H1 (cell line): ENCODE results near the gene ABCD2. TPM values are rescaled to one million over a fixed set of nuclear protein-coding genes. Genes with fewer than 3 reads are reported as not detected.

Experiments used
- CTCF ChIA-PET: fragments of 300-600 bp; sonication (Branson Sonifier 250); formaldehyde crosslinking; loops from one replicate; lab custom pipeline; 2021; ENCODE audit not compliant: partially characterized antibody; lab: Charles Lee
- POLR2A ChIA-PET: fragments of 300-600 bp; sonication (Branson Sonifier 250); formaldehyde crosslinking; loops from one replicate; lab custom pipeline; 2021; ENCODE audit warnings: inconsistent platforms; ENCODE audit not compliant: partially characterized antibody; lab: Charles Lee
- DNase-seq, 2 experiments: peaks; one replicate each; pipeline versions ENCODE4 v3.0.0 to v3.0.0-alpha.2; 2010 to 2022; ENCODE audit warnings: low spot score in 2 of 2, low read depth in 1 of 2, mixed read lengths in 1 of 2
- FAIRE-seq: peaks from 2 replicates; lab custom pipeline; 2011; peaks lifted over from hg19 to GRCh38; lab: Jason Lieb, UNC
- H2AFZ ChIP-seq: 2 replicates; pipeline ENCODE4 v1.8.1; 2012; ENCODE audit warnings: low read length, inconsistent platforms
- H2AK5ac ChIP-seq: 2 replicates; pipeline ENCODE4 v1.6.1; 2013; ENCODE audit warnings: low read depth, low read length
- H2BK120ac ChIP-seq: replicated peaks from 2 replicates; pipeline ENCODE3; 2013; ENCODE audit warnings: low read depth, low read length, inconsistent platforms
- H2BK12ac ChIP-seq: 2 replicates; pipeline ENCODE4 v1.6.1; 2013; ENCODE audit warnings: low read depth, low read length
- H2BK15ac ChIP-seq: 2 replicates; pipeline ENCODE4 v1.6.1; 2013; ENCODE audit warnings: low read length
- H2BK20ac ChIP-seq: 2 replicates; pipeline ENCODE4 v1.6.1; 2013; ENCODE audit warnings: low read length
- H2BK5ac ChIP-seq: 2 replicates; pipeline ENCODE4 v1.6.1; 2013; ENCODE audit warnings: low read depth, low read length
- H3K14ac ChIP-seq: 2 replicates; pipeline ENCODE4 v1.6.1; 2013; ENCODE audit warnings: inconsistent platforms; ENCODE audit not compliant: insufficient read length
- H3K18ac ChIP-seq: 2 replicates; pipeline ENCODE4 v1.6.1; 2013; ENCODE audit warnings: low read length; ENCODE audit errors: extremely low read depth
- H3K23ac ChIP-seq: 2 replicates; pipeline ENCODE4 v1.6.1; 2013; ENCODE audit warnings: inconsistent platforms; ENCODE audit not compliant: insufficient read length
- H3K23me2 ChIP-seq: 2 replicates; pipeline ENCODE4 v1.6.1; 2013; ENCODE audit warnings: low read depth, low read length
- H3K27ac ChIP-seq: 2 replicates; pipeline ENCODE4 v1.6.1; 2011; ENCODE audit warnings: low read depth, low read length, inconsistent platforms
- H3K27me3 ChIP-seq, 4 experiments: replicated peaks in 1 of 4; 1 replicate in 1 of 4; 2 replicates in 3 of 4; pipeline versions ENCODE4 v1.6.1 to v1.8.1; 2011 to 2013; ENCODE audit warnings: low read length in 3 of 4, mild to moderate bottlenecking in 3 of 4, inconsistent platforms in 2 of 4, mixed read lengths in 2 of 4, moderate library complexity in 1 of 4; ENCODE audit not compliant: control insufficient read depth in 3 of 4, insufficient read depth in 3 of 4; ENCODE audit errors: extremely low read depth in 1 of 4
- H3K36me3 ChIP-seq, 4 experiments: 2 replicates each; pipeline versions ENCODE4 v1.6.1 to v1.8.1; 2011 to 2013; ENCODE audit warnings: mild to moderate bottlenecking in 4 of 4, low read length in 3 of 4, moderate library complexity in 2 of 4, control low read depth in 1 of 4, inconsistent platforms in 1 of 4; ENCODE audit not compliant: insufficient read depth in 4 of 4, control insufficient read depth in 2 of 4
- H3K4ac ChIP-seq: replicated peaks from 2 replicates; pipeline ENCODE3; 2013; ENCODE audit warnings: low read length, low read depth, mixed read lengths, inconsistent platforms; ENCODE audit not compliant: insufficient read length
- H3K4me1 ChIP-seq, 4 experiments: replicated peaks in 1 of 4; 1 replicate in 1 of 4; 2 replicates in 3 of 4; pipeline versions ENCODE4 v1.6.1 to v1.8.1; 2011 to 2013; ENCODE audit warnings: low read length in 3 of 4, inconsistent platforms in 2 of 4, mixed read lengths in 1 of 4; ENCODE audit not compliant: insufficient read depth in 4 of 4, control insufficient read depth in 3 of 4
- H3K4me2 ChIP-seq, 2 experiments: 2 replicates each; pipeline versions ENCODE4 v1.6.1 to v1.8.1; 2011 to 2013; ENCODE audit warnings: low read depth in 2 of 2, low read length in 2 of 2, control low read depth in 1 of 2, inconsistent platforms in 1 of 2, mild to moderate bottlenecking in 1 of 2; ENCODE audit not compliant: insufficient read depth in 1 of 2
- H3K4me3 ChIP-seq, 4 experiments: fragments of 200-600, 300-600 bp in 1 of 4; sonication (generic), shearing (Covaris generic), sonication (Bioruptor Twin) in 1 of 4; 2 replicates each; pipeline versions ENCODE4 v1.5.1 to v1.8.1; 2011 to 2016; ENCODE audit warnings: low read length in 4 of 4, low read depth in 3 of 4, control low read depth in 2 of 4, inconsistent platforms in 2 of 4, mild to moderate bottlenecking in 2 of 4, mixed read lengths in 1 of 4, moderate library complexity in 1 of 4; ENCODE audit not compliant: insufficient read depth in 2 of 4; ENCODE audit errors: extremely low read depth in 1 of 4
- H3K56ac ChIP-seq: replicated peaks from 2 replicates; pipeline ENCODE3; 2013; ENCODE audit warnings: low read depth, mild to moderate bottlenecking, mixed read lengths, low read length, inconsistent platforms; ENCODE audit not compliant: insufficient read length
- H3K79me1 ChIP-seq: 2 replicates; pipeline ENCODE4 v1.6.1; 2013; ENCODE audit warnings: low read depth, low read length, control low read depth
- H3K79me2 ChIP-seq, 2 experiments: 2 replicates each; pipeline versions ENCODE4 v1.6.1 to v1.8.1; 2012 to 2013; ENCODE audit warnings: low read length in 2 of 2, mild to moderate bottlenecking in 2 of 2, inconsistent platforms in 1 of 2; ENCODE audit not compliant: insufficient read depth in 2 of 2, control insufficient read depth in 1 of 2
- H3K9ac ChIP-seq, 4 experiments: replicated peaks in 1 of 4; 1 replicate in 1 of 4; 2 replicates in 3 of 4; pipeline versions ENCODE4 v1.6.1 to v1.8.1; 2011 to 2013; ENCODE audit warnings: low read depth in 3 of 4, low read length in 3 of 4, control low read depth in 2 of 4, mild to moderate bottlenecking in 2 of 4, moderate library complexity in 2 of 4, inconsistent platforms in 1 of 4; ENCODE audit errors: extremely low read depth in 1 of 4
- H3K9me3 ChIP-seq, 2 experiments: 2 replicates each; pipeline versions ENCODE4 v1.6.1 to v1.8.1; 2012 to 2013; ENCODE audit warnings: mild to moderate bottlenecking in 2 of 2, moderate library complexity in 2 of 2, control low read depth in 1 of 2, inconsistent platforms in 1 of 2, low read depth in 1 of 2, low read length in 1 of 2, mixed read lengths in 1 of 2; ENCODE audit not compliant: insufficient read depth in 2 of 2
- H4K20me1 ChIP-seq, 2 experiments: replicated peaks in 1 of 2; 2 replicates each; pipeline versions ENCODE3 to v1.8.1; 2011 to 2013; ENCODE audit warnings: inconsistent platforms in 2 of 2, low read length in 2 of 2, mild to moderate bottlenecking in 1 of 2; ENCODE audit not compliant: insufficient read depth in 2 of 2, control insufficient read depth in 1 of 2
- H4K5ac ChIP-seq: 2 replicates; pipeline ENCODE4 v1.6.1; 2013; ENCODE audit warnings: low read length, low read depth, mixed read lengths, inconsistent platforms; ENCODE audit not compliant: insufficient read length
- H4K8ac ChIP-seq: 2 replicates; pipeline ENCODE4 v1.8.0; 2013; ENCODE audit warnings: mild to moderate bottlenecking, moderate library complexity, low read length, inconsistent platforms; ENCODE audit not compliant: insufficient read depth; ENCODE audit errors: extremely low read depth
- H4K91ac ChIP-seq: replicated peaks from 2 replicates; pipeline ENCODE3; 2013; ENCODE audit warnings: low read length, mixed read lengths, inconsistent platforms; ENCODE audit not compliant: insufficient read length
- CTCF ChIP-seq, 3 experiments: IDR thresholded peaks; 1 replicate in 2 of 3; 2 replicates in 1 of 3; pipeline versions ENCODE4 v1.5.1 to v1.6.1; 2011; ENCODE audit warnings: low read length in 3 of 3, mild to moderate bottlenecking in 3 of 3, inconsistent platforms in 2 of 3, low read depth in 1 of 3, moderate library complexity in 1 of 3; ENCODE audit not compliant: insufficient read depth in 1 of 3; ENCODE audit errors: control extremely low read depth in 1 of 3
- FOSL1 ChIP-seq: IDR thresholded peaks from 2 replicates; pipeline ENCODE4 v1.6.1; 2011; ENCODE audit warnings: mild to moderate bottlenecking, low read depth, low read length, moderate library complexity; ENCODE audit not compliant: insufficient read depth
- RFX5 ChIP-seq: IDR thresholded peaks from 2 replicates; pipeline ENCODE4 v1.6.1; 2011; ENCODE audit warnings: low read depth, low read length, improper control_type of control experiment, borderline replicate concordance
- RNF2 ChIP-seq: fragments of 200-900, 300-1000 bp; sonication (generic); IDR thresholded peaks from 2 replicates; pipeline ENCODE4 v1.7.1; 2016; ENCODE audit warnings: borderline replicate concordance, low read depth, mild to moderate bottlenecking, antibody characterized with exemption, low read length; ENCODE audit not compliant: poor library complexity, severe bottlenecking; ENCODE audit errors: missing control alignments
- WGBS, 2 experiments: shearing (Covaris generic) in 1 of 2; methylation state at CpG; one replicate each; pipeline versions ENCODE4 v1.1.6 to v1.1.7; 2013 to 2015; ENCODE audit warnings: low lambda C conversion rate in 2 of 2, mixed read lengths in 2 of 2, inconsistent platforms in 1 of 2, low coverage in 1 of 2, missing lambda C conversion rate in 1 of 2; ENCODE audit not compliant: insufficient replicate concordance in 2 of 2, insufficient coverage in 1 of 2, insufficient read length in 1 of 2; ENCODE audit errors: extremely low coverage in 1 of 2, missing lambda C conversion rate in 1 of 2; 5-methylcytosine and 5-hydroxymethylcytosine counted together
- polyA plus RNA-seq, 7 experiments: library from polyadenylated mRNA; depleted of rRNA in 3 of 7; stranded (reverse) in 5 of 7; unstranded in 2 of 7; fragments of >200 nt in 5 of 7; fragments of 200-250 nt in 2 of 7; gene quantifications; 1 replicate in 5 of 7; 2 replicates in 1 of 7; 4 replicates in 1 of 7; pipeline versions ENCODE4 v1.2.1 to v1.2.3, GENCODE V29; 2011 to 2013; ENCODE audit warnings: missing spikeins in 2 of 7, mixed read lengths in 2 of 7
- total RNA-seq: library from RNA; stranded (reverse); fragmentation: NEBNext Ultra II Directional; extraction: Animal tissue kit (Norgen Biotek cat#: 25700); gene quantifications from 2 replicates; pipeline ENCODE4 v1.2.1, GENCODE V29; 2021

The ABCD2 gene
- total and polyA plus RNA-seq, 2 of the 8 experiments (the other 6 are each of a cell fraction or from before 2014, with no cell fraction given), result not detected

DNA sequence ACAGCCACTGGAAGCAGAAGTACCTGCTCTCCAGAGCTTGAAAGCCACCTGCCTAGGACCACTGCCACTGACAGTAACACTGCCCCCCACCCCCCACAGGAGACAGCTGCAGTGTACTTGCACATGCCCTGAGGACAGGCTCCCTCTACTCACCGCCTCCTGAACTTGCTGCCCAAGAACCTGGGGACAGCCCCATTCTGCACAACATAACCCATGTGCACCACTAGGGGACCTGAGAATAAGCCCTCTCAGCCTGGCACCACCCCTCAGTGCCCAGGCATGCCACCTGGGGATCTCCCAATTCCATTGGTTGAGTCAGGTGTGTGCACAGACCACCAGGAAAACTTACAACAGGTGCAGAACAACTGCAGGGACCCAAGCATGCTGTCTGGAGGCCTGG is 109.6 kb downstream of the ABCD2 start:
- ChIA-PET POLR2A (no interaction called here), CTCF (no interaction called here)
- Histone ChIP-seq H3K56ac (no peak overlapping the region), H4K91ac (no peak overlapping the region), H3K27me3 (no peaks in the 10 kb centered on the region), H3K4ac (no peak overlapping the region), H3K9ac (no peak overlapping the region), H4K5ac (no peak overlapping the region), H3K4me3 (no peak overlapping the region), H4K20me1 (no peaks in the 10 kb centered on the region), H3K9me3 (peaks cover 10 to 11% of the 10 kb centered on the region in 2 experiments; a peak in 3 of 4 replicates), H2AK5ac (no peak overlapping the region), H3K79me2 (no peaks in the 10 kb centered on the region), H3K4me1 (no peaks in the 10 kb centered on the region), H4K8ac (no peak overlapping the region), H2BK20ac (no peak overlapping the region), H3K18ac (no peak overlapping the region), H2AFZ (no peak overlapping the region), H2BK120ac (no peak overlapping the region), H3K79me1 (no peaks in the 10 kb centered on the region), H3K23me2 (no peaks in the 10 kb centered on the region), H3K27ac (no peak overlapping the region), H3K4me2 (no peak overlapping the region), H2BK12ac (no peak overlapping the region), H2BK15ac (no peak overlapping the region), H2BK5ac (no peak overlapping the region), H3K36me3 (peaks cover 0 to 4% (median 0%) of the 10 kb centered on the region in 4 experiments; a peak in 2 of 8 replicates), H3K23ac (no peak overlapping the region), H3K14ac (no peak overlapping the region)
- no peak for DNase-seq
- 90% methylated on average over 1 of the region's 1 CpG; no CpG with 5 or more reads in 1 of the 2 experiments for WGBS, 2 experiments
- no peak for FAIRE-seq
- no peak for TF ChIP-seq RNF2
- TF ChIP-seq CTCF (IDR thresholded peaks at IDR 0.05; ENCODE audit: control extremely low read depth in 1 of 3, insufficient read depth in 1 of 3, low read depth in 1 of 3, low read length in 3 of 3), result peak in 1 of 3 experiments; percentile 2; a peak in 1 of 4 replicates
- no peak for TF ChIP-seq RFX5
- no peak for TF ChIP-seq FOSL1
